Forelimb muscle (tissue), 1 donor: Measurements from ENCODE around the gene PSMG2. TPM values are rescaled to one million over a fixed set of nuclear protein-coding genes. Genes with fewer than 3 reads are reported as not detected.

Experiments
- DNase-seq: peaks from one replicate; pipeline ENCODE4 v3.0.0-alpha.2; 2013; ENCODE audit warnings: low read depth
- polyA plus RNA-seq: library from polyadenylated mRNA; unstranded; fragments of 120-200 nt; gene quantifications from one replicate; pipeline ENCODE4 v1.2.1, GENCODE V29; 2013; ENCODE audit not compliant: insufficient read length

PSMG2 gene
- polyA plus RNA-seq, 1 donor, result 42.0 TPM

DNA sequence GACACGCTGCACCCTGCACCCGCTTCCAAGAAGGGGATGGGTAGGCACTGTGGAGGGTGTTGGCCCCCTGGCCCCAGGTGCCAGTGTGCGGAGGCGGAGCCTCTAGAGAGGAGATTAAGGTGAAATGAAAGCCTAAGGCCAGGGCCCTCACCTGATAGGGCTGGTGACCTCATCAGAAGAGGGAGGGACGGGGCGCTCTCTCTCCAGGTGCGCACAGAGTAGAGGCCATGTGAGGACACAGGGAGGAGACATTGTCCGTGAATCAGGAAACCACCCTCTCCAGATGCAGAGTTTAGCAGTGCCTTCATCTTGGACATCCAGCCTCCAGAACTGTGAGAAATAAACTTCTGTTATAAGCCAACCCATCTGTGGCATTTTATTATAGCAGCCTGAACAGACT is 62.3 kb downstream of the PSMG2 start:
- DNase-seq, result no peak

DNA sequence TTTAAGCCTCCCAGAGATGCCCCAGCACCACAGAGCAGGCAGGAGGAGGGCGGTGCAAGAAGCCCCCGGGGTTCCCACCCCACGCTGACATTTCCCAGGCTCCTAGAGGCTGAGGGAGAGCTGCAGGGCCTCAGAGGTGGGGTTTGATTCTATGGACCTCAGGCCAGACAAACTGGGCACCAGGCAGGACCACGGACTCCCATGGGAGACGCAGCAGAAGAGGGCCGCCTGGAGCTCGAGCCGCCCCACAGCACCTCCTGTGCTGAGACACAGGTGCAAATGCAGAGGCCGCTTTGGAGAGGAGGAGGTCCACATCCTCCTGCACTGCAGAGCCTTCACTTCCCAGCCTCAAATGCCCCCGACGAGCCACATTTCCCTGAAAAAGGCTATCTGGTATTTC is 62.7 kb downstream of the PSMG2 start:
- DNase-seq, result no peak

DNA sequence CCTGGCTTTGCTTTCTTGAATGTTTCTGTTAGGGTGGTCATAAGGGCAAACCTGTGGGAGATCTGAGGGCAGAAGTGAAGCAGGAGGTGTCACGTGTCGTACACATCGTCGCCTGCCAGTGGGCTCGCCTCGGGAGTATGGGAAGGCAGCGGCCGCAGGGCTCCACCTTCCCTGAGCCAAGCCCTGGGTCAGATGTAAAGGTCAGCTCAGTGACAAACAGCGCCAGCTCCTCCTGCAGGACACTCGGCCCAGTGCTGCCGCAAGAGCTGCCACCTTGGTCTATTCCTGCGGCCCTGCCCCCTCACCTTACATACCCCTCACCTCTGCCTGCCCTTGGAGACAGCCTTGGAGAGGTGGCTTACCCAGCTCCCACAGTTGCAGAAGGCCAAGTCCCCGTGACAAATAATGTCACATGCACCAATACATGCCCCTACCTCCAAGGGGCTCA is 64.2 kb downstream of the PSMG2 start:
- no peak for DNase-seq

DNA sequence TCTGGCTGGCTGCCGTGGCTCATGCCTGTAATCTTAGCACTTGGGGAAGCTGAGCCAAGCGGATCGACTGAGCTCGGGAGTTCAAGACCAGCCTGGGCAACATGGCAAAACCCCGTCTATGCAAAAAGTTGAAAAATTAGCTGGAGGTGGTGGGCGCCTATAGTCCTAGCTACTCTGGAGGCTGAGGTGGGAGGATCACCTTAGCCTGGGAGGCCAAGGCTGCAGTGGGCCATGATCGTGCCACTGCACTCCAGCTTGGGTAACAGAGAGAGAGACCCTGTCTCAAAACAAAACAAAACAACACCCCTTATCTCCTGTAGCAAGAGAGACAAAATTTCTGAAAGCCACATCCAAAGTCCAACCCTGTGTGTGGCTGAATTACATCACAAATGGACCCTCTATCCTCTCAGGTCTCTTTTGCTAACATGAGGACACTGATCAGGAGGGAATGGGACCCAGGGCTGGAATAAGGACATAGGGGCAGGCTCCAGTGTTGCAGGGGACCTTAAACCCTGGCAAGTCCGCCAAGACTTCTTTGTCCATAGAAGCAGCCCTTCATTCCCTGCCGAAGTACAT is 64.8 kb downstream of the PSMG2 start:
- no peak for DNase-seq

DNA sequence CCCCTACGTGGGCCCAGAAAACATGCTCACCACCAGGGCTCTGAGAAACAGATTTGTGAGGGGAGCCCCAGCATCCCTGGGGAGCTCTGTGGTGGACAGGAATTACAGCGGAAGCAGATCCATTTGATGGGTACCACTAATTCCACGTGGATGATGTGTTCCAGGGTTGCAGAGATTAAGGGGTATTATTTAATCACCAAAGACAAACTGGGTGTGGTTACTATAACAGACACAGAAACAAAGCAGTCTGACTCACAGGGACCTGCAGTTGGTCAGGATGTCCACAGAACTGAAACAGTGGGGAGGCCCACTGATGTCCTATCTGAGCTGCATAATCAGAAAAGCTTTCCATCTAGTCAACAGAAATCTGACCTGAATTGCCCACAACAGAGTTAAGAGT is 65.8 kb downstream of the PSMG2 start:
- no peak for DNase-seq

DNA sequence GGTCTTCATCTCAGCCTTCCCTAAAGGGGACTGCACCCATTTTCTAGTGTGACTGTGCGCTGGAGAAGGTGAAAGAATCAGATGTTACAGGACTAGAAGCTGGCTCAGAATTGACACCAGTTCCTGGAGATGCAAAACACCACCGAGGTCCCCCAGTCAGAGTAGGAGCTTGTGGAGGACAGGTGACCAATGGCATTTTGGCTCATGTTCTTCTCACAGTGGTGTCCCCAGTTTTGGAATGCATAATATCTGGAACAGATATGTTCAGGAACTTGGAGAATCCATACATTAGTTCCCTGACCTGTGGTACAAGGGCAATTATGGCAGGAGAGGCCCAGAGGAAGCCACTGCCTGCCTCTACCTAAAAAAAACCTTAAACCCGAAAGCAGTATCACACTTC is 66.3 kb downstream of the PSMG2 start:
- DNase-seq, result no peak

DNA sequence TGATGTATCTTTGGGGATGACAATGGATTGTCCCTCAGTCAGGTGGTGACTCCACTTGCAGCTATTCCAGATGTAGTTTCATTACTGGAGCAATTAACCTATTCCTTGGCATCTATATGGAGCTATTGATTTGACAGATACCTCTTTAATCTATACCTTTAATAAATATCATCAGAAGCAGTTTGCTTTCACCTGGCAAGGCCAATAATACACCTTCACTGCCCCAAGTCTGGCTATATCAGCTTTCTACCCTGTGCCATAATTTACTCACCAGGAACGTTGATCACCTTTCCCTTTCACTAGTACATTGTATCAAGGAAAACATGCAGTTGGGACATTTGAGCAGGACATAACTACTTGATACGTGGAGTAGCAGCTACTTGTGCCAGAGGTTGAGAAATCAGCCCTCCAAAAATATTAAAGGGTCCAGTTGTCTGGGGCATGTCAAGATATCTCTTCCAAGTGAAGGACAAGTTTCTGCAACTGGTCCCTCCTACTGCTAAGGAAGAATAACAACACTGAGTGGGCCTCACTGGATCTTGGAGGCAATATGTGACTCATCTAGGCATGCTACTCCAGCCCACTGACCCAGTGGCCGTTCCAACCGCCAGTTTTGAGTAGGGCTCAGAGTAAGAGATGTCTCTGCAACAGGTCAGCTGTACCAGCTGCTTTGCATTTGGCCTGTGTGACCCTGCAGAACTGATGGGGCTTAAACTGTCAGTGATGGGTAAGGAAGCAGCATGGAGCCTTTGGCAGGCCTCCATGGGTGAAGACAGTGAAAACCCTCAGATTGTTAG is 67.0 kb downstream of the PSMG2 start:
- no peak for DNase-seq

DNA sequence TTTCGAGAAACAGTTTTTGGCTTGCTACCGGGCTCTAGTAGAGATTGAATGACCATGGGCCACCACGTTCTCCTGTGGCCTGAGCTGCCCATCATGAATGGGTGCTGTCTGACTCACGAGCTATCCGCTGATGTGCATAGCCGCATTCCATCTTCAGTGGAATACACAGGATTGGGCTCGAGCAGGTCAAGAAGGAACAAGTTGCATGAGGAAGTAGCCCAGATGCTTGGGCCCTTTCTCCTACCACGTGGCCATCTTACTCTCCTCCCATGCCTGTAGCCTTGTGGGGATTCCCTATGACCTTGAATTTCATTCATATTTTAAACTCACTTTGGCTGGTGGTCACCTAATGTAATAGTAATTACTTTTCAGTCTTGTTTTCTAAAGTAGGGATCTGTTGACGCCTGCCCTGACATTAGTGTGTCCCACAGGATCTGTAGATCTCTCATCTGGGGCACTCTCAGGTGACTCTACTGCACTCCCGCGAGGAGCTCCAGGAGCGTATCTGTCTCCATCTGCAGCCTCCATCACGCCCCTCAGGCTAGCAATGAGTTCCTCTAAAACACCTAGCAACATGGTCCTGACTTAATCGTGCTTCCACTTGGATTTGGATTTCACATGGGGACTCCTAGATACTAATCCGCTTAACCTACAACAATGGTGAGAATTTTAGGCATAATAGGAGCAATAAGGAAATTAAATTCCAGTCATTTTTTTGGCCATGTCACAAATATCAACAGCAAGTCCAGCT is 67.8 kb downstream of the PSMG2 start:
- no peak for DNase-seq

DNA sequence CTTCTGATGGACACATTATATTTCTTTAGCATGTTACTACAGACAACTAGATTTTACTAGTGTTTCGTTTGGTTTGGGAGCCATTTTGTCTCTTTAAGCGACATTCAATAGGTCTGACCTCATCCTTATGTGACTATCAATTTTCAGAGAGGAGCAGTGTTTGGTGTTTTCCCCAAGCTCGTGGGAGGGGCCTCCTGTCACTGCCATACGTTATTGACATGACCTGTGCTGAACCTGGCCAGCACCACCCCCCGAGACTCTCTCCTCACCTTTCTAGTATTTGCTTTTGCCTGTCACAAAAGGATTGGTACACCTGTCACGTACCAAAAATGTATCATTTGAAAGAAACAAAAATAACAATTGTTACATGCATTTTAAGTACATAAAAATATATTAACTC is 69.3 kb downstream of the PSMG2 start:
- no peak for DNase-seq

GRCh38 chr18:12773369-12773768 is 70.5 kb downstream of the PSMG2 start:
- no peak for DNase-seq

GRCh38 chr18:12774982-12775381 is 72.1 kb downstream of the PSMG2 start:
- DNase-seq, result no peak

Other genes with a start within 250 kb of the PSMG2 start
- gene SPIRE1, start 44.9 kb upstream of the PSMG2 start, polyA plus RNA-seq, result 12.7 TPM
- 4.8 TPM for gene CEP76, start 319 bp upstream of the PSMG2 start, polyA plus RNA-seq
- 27.0 TPM for gene PTPN2, start 181.2 kb downstream of the PSMG2 start, polyA plus RNA-seq
- 27.7 TPM for gene SEH1L, start 245.0 kb downstream of the PSMG2 start, polyA plus RNA-seq